Ascending aorta (tissue), 2 donors: ENCODE measurements around the gene SSRP1. TPM values are rescaled to one million over a fixed set of nuclear protein-coding genes. Genes with fewer than 3 reads are reported as not detected.

Experiments used
- DNase-seq, 2 donors: peaks; one replicate each; pipeline ENCODE4 v3.0.0-alpha.2; 2019; ENCODE audit warnings: low spot score in 2 of 2
- H3K27ac ChIP-seq, 2 donors: fragments of 200-600 bp; sonication (generic); one replicate each; pipeline ENCODE4 v1.5.1; 2016 to 2017; ENCODE audit warnings: mild to moderate bottlenecking in 1 of 2
- H3K27me3 ChIP-seq: fragments of 200-600 bp; sonication (generic); one replicate; pipeline ENCODE4 v1.5.1; 2017
- H3K36me3 ChIP-seq, 2 donors: fragments of 200-600 bp; sonication (generic); one replicate each; pipeline ENCODE4 v1.5.1; 2016
- H3K4me1 ChIP-seq, 2 donors: fragments of 200-600 bp; sonication (generic); one replicate each; pipeline ENCODE4 v1.5.1; 2016 to 2017; ENCODE audit warnings: mild to moderate bottlenecking in 1 of 2
- H3K4me3 ChIP-seq, 2 donors: fragments of 200-600 bp; sonication (generic); one replicate each; pipeline ENCODE4 v1.5.1; 2016 to 2017; ENCODE audit warnings: mild to moderate bottlenecking in 1 of 2
- H3K9me3 ChIP-seq, 2 donors: fragments of 200-600 bp; sonication (generic); one replicate each; pipeline ENCODE4 v1.5.1; 2016
- CTCF ChIP-seq, 3 experiments: fragments of 200-600 bp in 2 of 3; fragments of 450-650 bp in 1 of 3; sonication (generic) in 2 of 3; IDR thresholded peaks; one replicate each; pipeline ENCODE4 v1.5.1; 2016 to 2019; ENCODE audit warnings: antibody characterized with exemption in 3 of 3, mild to moderate bottlenecking in 1 of 3, moderate library complexity in 1 of 3
- intact Hi-C: fragments of 100-400 bp; cut with DNase I; formaldehyde crosslinking; loops from one replicate; pipeline ENCODE4 v1.15.1; 2023
- total RNA-seq: library from RNA; depleted of rRNA; stranded (reverse); fragments of >200 nt; gene quantifications from one replicate; pipeline ENCODE4 v1.1.0, GENCODE V29; 2016

SSRP1 gene
- total RNA-seq, 1 donor from 2014 or later: 110 TPM

- intact Hi-C loops: no loop called here
- no peak overlapping the region for H3K4me3 ChIP-seq
- H3K27ac ChIP-seq: no peak overlapping the region
- no peaks in the 10 kb centered on the region for H3K27me3 ChIP-seq
- no peak for TF ChIP-seq CTCF (IDR thresholded peaks at IDR 0.05)
- no peak for DNase-seq
- no peaks in the 10 kb centered on the region for H3K36me3 ChIP-seq
- no peaks in the 10 kb centered on the region for H3K9me3 ChIP-seq
- H3K4me1 ChIP-seq: no peaks in the 10 kb centered on the region
These were observed 22.9 kb upstream of the SSRP1 start for GRCh38 chr11:57358543-57358961.

- H3K4me1 ChIP-seq: no peaks in the 10 kb centered on the region
- H3K27ac ChIP-seq: peak overlapping the region in 1 of 2 donors; percentile 15
- no peak for TF ChIP-seq CTCF (IDR thresholded peaks at IDR 0.05)
- intact Hi-C loops: no loop called here
- H3K27me3 ChIP-seq: no peaks in the 10 kb centered on the region
- H3K9me3 ChIP-seq: no peaks in the 10 kb centered on the region
- DNase-seq: no peak
- H3K36me3 ChIP-seq: no peaks in the 10 kb centered on the region
- no peak overlapping the region for H3K4me3 ChIP-seq
These were observed 22.2 kb upstream of the SSRP1 start for GRCh38 chr11:57357856-57358255.

GRCh38 chr11:57357310-57357709 lies 21.6 kb upstream of the SSRP1 start:
- no peaks in the 10 kb centered on the region for H3K27me3 ChIP-seq
- no peak for TF ChIP-seq CTCF (IDR thresholded peaks at IDR 0.05)
- DNase-seq: no peak
- H3K27ac ChIP-seq: no peak overlapping the region
- no peaks in the 10 kb centered on the region for H3K4me1 ChIP-seq
- H3K4me3 ChIP-seq: no peak overlapping the region
- no peaks in the 10 kb centered on the region for H3K36me3 ChIP-seq
- H3K9me3 ChIP-seq: no peaks in the 10 kb centered on the region
- intact Hi-C loops: no loop called here

- DNase-seq: no peak
- intact Hi-C loops: no loop called here
- Histone ChIP-seq H3K27ac (no peak overlapping the region), H3K27me3 (no peaks in the 10 kb centered on the region), H3K4me1 (no peaks in the 10 kb centered on the region), H3K4me3 (no peak overlapping the region), H3K9me3 (no peaks in the 10 kb centered on the region), H3K36me3 (no peaks in the 10 kb centered on the region)
- no peak for TF ChIP-seq CTCF (IDR thresholded peaks at IDR 0.05)
These were observed 20.6 kb upstream of the SSRP1 start for GRCh38 chr11:57356268-57356667.

GRCh38 chr11:57354699-57355098 lies 19.0 kb upstream of the SSRP1 start:
- Histone ChIP-seq H3K27me3 (no peaks in the 10 kb centered on the region), H3K36me3 (no peaks in the 10 kb centered on the region), H3K4me3 (no peak overlapping the region), H3K27ac (no peak overlapping the region), H3K4me1 (no peaks in the 10 kb centered on the region), H3K9me3 (no peaks in the 10 kb centered on the region)
- TF ChIP-seq CTCF (IDR thresholded peaks at IDR 0.05): no peak
- no peak for DNase-seq
- intact Hi-C loops: no loop called here

GRCh38 chr11:57353852-57354251 lies 18.2 kb upstream of the SSRP1 start:
- no peak for DNase-seq
- Histone ChIP-seq H3K4me3 (no peak overlapping the region), H3K27ac (no peak overlapping the region), H3K36me3 (no peaks in the 10 kb centered on the region), H3K27me3 (no peaks in the 10 kb centered on the region), H3K4me1 (no peaks in the 10 kb centered on the region), H3K9me3 (no peaks in the 10 kb centered on the region)
- no peak for TF ChIP-seq CTCF (IDR thresholded peaks at IDR 0.05)
- intact Hi-C loops: no loop called here
